PC-3 (cell line): Measurements from ENCODE around the gene GAL. TPM values are rescaled to one million over a fixed set of nuclear protein-coding genes. Genes with fewer than 3 reads are reported as not detected.

Experiments
- ATAC-seq: fragments of 200-7000 bp; cut with Tn5 transposase; 2 replicates; pipeline ENCODE4 v1.9.1; 2020; ENCODE audit warnings: mild to moderate bottlenecking, moderate library complexity
- BruUV-seq: library from RNA; stranded (reverse); fragments of 400-500 nt; replicated peaks from 2 replicates; lab custom pipeline; 2021; lab: Mats Ljungman, UMichigan
- CTCF ChIA-PET: fragments of 300-600 bp; sonication (Branson Sonifier 250); formaldehyde crosslinking; loops from one replicate; lab custom pipeline; 2022; ENCODE audit warnings: antibody characterized with exemption; lab: Charles Lee
- POLR2A ChIA-PET: fragments of 300-600 bp; sonication (Branson Sonifier 250); formaldehyde crosslinking; loops from one replicate; lab custom pipeline; 2022; ENCODE audit warnings: antibody characterized with exemption; ENCODE audit not compliant: unreplicated experiment; lab: Charles Lee
- DNase-seq: peaks from one replicate; pipeline ENCODE4 v3.0.0-alpha.2; 2015
- H2AFZ ChIP-seq: fragments of 300-600 bp; sonication (generic); 2 replicates; pipeline ENCODE4 v1.6.0; 2016; ENCODE audit warnings: antibody characterized with exemption, low read length
- H3F3A ChIP-seq: fragments of 300-600 bp; sonication (generic); one replicate; pipeline ENCODE4 v1.6.0; 2017; ENCODE audit warnings: antibody characterized with exemption, low read length, control low read depth, mild to moderate bottlenecking; ENCODE audit not compliant: unreplicated experiment
- H3K27ac ChIP-seq: fragments of 300-600 bp; sonication (generic); 2 replicates; pipeline ENCODE4 v1.5.1; 2016; ENCODE audit warnings: mild to moderate bottlenecking, low read length
- H3K27me3 ChIP-seq: fragments of 300-600 bp; sonication (generic); 2 replicates; pipeline ENCODE4 v1.6.1; 2016; ENCODE audit warnings: low read length, mixed read lengths
- H3K36me3 ChIP-seq: fragments of 300-600 bp; sonication (generic); 2 replicates; pipeline ENCODE4 v1.6.1; 2016; ENCODE audit warnings: low read depth, mixed run types, low read length, mixed read lengths
- H3K4me1 ChIP-seq: fragments of 300-600 bp; sonication (generic); 2 replicates; pipeline ENCODE4 v1.5.1; 2016; ENCODE audit warnings: low read length; ENCODE audit not compliant: insufficient read depth
- H3K4me2 ChIP-seq: fragments of 300-600 bp; sonication (generic); 2 replicates; pipeline ENCODE4 v1.6.0; 2016; ENCODE audit warnings: low read length
- H3K4me3 ChIP-seq: fragments of 300-600 bp; sonication (generic); 2 replicates; pipeline ENCODE4 v1.5.1; 2016; ENCODE audit warnings: mild to moderate bottlenecking, low read length, mixed read lengths
- H3K79me2 ChIP-seq: fragments of 300-600 bp; sonication (generic); 2 replicates; pipeline ENCODE4 v1.6.1; 2017; ENCODE audit warnings: low read length, mixed read lengths
- H3K9ac ChIP-seq: fragments of 300-600 bp; sonication (generic); 2 replicates; pipeline ENCODE4 v1.6.0; 2016; ENCODE audit warnings: mild to moderate bottlenecking, low read length
- H3K9me2 ChIP-seq: fragments of 300-600 bp; sonication (generic); replicated peaks from 2 replicates; pipeline ENCODE4 v1.6.1; 2016; ENCODE audit warnings: mixed run types, low read length, mixed read lengths
- H3K9me3 ChIP-seq: fragments of 300-600 bp; sonication (generic); 2 replicates; pipeline ENCODE4 v1.6.1; 2016; ENCODE audit warnings: low read length, mixed read lengths
- H4K20me1 ChIP-seq: fragments of 300-600 bp; sonication (generic); 2 replicates; pipeline ENCODE4 v1.6.1; 2016; ENCODE audit warnings: low read length, mixed read lengths
- CTCF ChIP-seq: fragments of 300-600 bp; sonication (generic); conservative IDR thresholded peaks from 2 replicates; pipeline ENCODE4 v1.5.1; 2017; ENCODE audit warnings: antibody characterized with exemption, low read depth, mild to moderate bottlenecking, low read length
- EZH2 ChIP-seq: fragments of 300-600 bp; sonication (generic); IDR thresholded peaks from one replicate; pipeline ENCODE4 v1.6.1; 2017; ENCODE audit warnings: antibody characterized with exemption, mild to moderate bottlenecking, low read length; ENCODE audit not compliant: unreplicated experiment
- EZH2phosphoT487 ChIP-seq: fragments of 300-600 bp; sonication (generic); IDR thresholded peaks from 2 replicates; pipeline ENCODE4 v1.6.1; 2018; ENCODE audit warnings: mild to moderate bottlenecking, antibody characterized with exemption, low read length, borderline replicate concordance
- intact Hi-C: fragments of 100-400 bp; cut with micrococcal nuclease; formaldehyde crosslinking; loops from 2 replicates; pipeline ENCODE4 v1.9.0; 2023
- total RNA-seq: library from RNA; depleted of rRNA; stranded (reverse); fragments of >200 nt; gene quantifications from 2 replicates; pipeline ENCODE4 v1.2.3, GENCODE V29; 2014; rRNA removed

Gene GAL
- total RNA-seq, 1 experiment from 2014 or later = 32.2 TPM

GRCh38 chr11:68734111-68734510 lies 49.8 kb downstream of the GAL start:
- Histone ChIP-seq H2AFZ (no peak overlapping the region), H3K4me3 (no peak overlapping the region), H3K9me2 (no peaks in the 10 kb centered on the region), H3K9ac (no peak overlapping the region), H3K36me3 (no peaks in the 10 kb centered on the region), H3K27ac (no peak overlapping the region), H3K4me1 (no peaks in the 10 kb centered on the region), H3K4me2 (no peak overlapping the region), H4K20me1 (no peaks in the 10 kb centered on the region), H3K79me2 (no peaks in the 10 kb centered on the region), H3K9me3 (no peaks in the 10 kb centered on the region), H3K27me3 (no peaks in the 10 kb centered on the region), H3F3A (no peaks in the 10 kb centered on the region)
- ChIA-PET POLR2A (no interaction called here), CTCF (no interaction called here)
- BruUV-seq = no TSS peak
- no peak for ATAC-seq
- intact Hi-C loops = no loop called here
- DNase-seq = no peak
- TF ChIP-seq EZH2 (no peak), EZH2phosphoT487 (no peak), CTCF (no peak)

GRCh38 chr11:68735125-68735524 lies 50.8 kb downstream of the GAL start:
- CTCF ChIA-PET = no interaction called here
- POLR2A ChIA-PET = no interaction called here
- BruUV-seq = no TSS peak

GRCh38 chr11:68735646-68736045 lies 51.3 kb downstream of the GAL start:
- ChIA-PET CTCF (no interaction called here), POLR2A (no interaction called here)
- H3K4me3 ChIP-seq = no peak overlapping the region
- no peak overlapping the region for H3K9ac ChIP-seq
- no TSS peak for BruUV-seq
- intact Hi-C loops = no loop called here
- ATAC-seq (no peak), DNase-seq (no peak)
- TF ChIP-seq EZH2phosphoT487 = no peak
- TF ChIP-seq CTCF = no peak
- no peak for TF ChIP-seq EZH2
- no peak overlapping the region for H2AFZ ChIP-seq
- H3K79me2 ChIP-seq = no peaks in the 10 kb centered on the region
- H3F3A ChIP-seq = no peaks in the 10 kb centered on the region
- no peaks in the 10 kb centered on the region for H3K9me2 ChIP-seq
- no peaks in the 10 kb centered on the region for H3K36me3 ChIP-seq
- no peak overlapping the region for H3K4me2 ChIP-seq
- no peaks in the 10 kb centered on the region for H3K27me3 ChIP-seq
- H3K9me3 ChIP-seq = no peaks in the 10 kb centered on the region
- H3K27ac ChIP-seq = no peak overlapping the region
- H4K20me1 ChIP-seq = no peaks in the 10 kb centered on the region
- H3K4me1 ChIP-seq = no peaks in the 10 kb centered on the region

More at GRCh38 chr11:68735125-68735524, 50.8 kb downstream of the GAL start:
- H3F3A ChIP-seq = no peaks in the 10 kb centered on the region
- no peaks in the 10 kb centered on the region for H3K27me3 ChIP-seq
- ATAC-seq = no peak
- H3K36me3 ChIP-seq = no peaks in the 10 kb centered on the region
- H3K27ac ChIP-seq = no peak overlapping the region
- no peaks in the 10 kb centered on the region for H4K20me1 ChIP-seq
- no peaks in the 10 kb centered on the region for H3K4me1 ChIP-seq
- no peak overlapping the region for H3K4me2 ChIP-seq
- no peaks in the 10 kb centered on the region for H3K79me2 ChIP-seq
- H2AFZ ChIP-seq = no peak overlapping the region
- intact Hi-C loops = no loop called here
- no peak overlapping the region for H3K9ac ChIP-seq
- H3K4me3 ChIP-seq = no peak overlapping the region
- TF ChIP-seq CTCF (no peak), EZH2phosphoT487 (no peak), EZH2 (no peak)
- DNase-seq = no peak
- no peaks in the 10 kb centered on the region for H3K9me3 ChIP-seq
- H3K9me2 ChIP-seq = no peaks in the 10 kb centered on the region

Other genes starting within 250 kb of the GAL start
- 147 and 171 TPM in 2 replicates for gene PPP6R3, start 223.8 kb upstream of the GAL start, total RNA-seq
- 25.8 and 30.2 TPM in 2 replicates for gene TESMIN, start 67.0 kb downstream of the GAL start, total RNA-seq
- 38.1 and 53.2 TPM in 2 replicates for gene CPT1A, start 157.4 kb downstream of the GAL start, total RNA-seq
- 200 and 230 TPM in 2 replicates for gene MRPL21, start 219.3 kb downstream of the GAL start, total RNA-seq
- 20.5 and 22.5 TPM in 2 replicates for gene IGHMBP2, start 219.3 kb downstream of the GAL start, total RNA-seq